ENCODE measurements around the gene CD37. TPM values are rescaled to one million over a fixed set of nuclear protein-coding genes. Genes with fewer than 3 reads are reported as not detected.

The CD37 gene, protein sequence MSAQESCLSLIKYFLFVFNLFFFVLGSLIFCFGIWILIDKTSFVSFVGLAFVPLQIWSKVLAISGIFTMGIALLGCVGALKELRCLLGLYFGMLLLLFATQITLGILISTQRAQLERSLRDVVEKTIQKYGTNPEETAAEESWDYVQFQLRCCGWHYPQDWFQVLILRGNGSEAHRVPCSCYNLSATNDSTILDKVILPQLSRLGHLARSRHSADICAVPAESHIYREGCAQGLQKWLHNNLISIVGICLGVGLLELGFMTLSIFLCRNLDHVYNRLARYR
- total RNA-seq (1,880 and 1,998 TPM in 2 replicates), polyA plus RNA-seq (1,422 and 2,188 TPM in 2 replicates), polyA minus RNA-seq (1,235 and 1,691 TPM in 2 replicates)
- 832 TPM for total RNA-seq (2013)

DNA sequence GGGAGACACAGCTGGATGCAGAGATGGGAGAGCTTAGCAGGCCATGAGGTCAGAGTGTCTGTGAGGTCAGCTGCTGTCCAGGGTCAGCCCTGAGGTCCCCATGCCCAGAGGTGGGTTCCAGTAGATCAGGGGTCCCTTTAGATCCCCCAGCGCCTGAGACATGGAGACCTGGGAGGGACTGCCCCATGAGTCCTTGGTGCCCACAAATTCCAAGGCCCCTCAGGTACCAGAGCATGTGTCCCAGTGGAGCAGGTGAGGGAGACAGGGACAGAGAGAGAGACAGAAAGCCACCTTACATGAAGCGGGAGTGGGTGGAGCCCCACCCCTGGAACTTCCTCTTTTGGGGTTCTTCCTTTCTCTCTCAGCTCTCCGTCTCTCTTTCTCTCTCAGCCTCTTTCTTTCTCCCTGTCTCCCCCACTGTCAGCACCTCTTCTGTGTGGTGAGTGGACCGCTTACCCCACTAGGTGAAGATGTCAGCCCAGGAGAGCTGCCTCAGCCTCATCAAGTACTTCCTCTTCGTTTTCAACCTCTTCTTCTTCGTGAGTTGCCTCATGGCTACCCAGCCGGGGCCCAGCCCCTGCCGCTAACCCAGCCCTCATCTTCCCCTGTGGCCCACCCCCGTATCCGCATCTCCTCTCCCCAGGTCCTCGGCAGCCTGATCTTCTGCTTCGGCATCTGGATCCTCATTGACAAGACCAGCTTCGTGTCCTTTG lies at the start of gene CD37:
Gene CD37 (plus strand): TSS at position 336 of the 713 bp plus-strand sequence. CDS start 135 bp downstream, at position 471.
- Histone ChIP-seq H3K9me3 (ENCODE audit: control extremely low read depth in 1 of 3, control insufficient read depth in 2 of 3, insufficient read depth in 1 of 3, low read length in 2 of 3) (peaks cover 0 to 28% (median 15%) of the 10 kb centered on the region in 3 donors), H2AFZ (ENCODE audit: insufficient read depth, low read depth, low read length, poor library complexity, severe bottlenecking) (peak within 1 kb of the TSS; percentile 55), H3K79me2 (ENCODE audit: control insufficient read depth, insufficient read depth, low read length) (peaks cover 78% of the 10 kb centered on the region), H3K4me1 (ENCODE audit: control insufficient read depth in 2 of 2, insufficient read depth in 2 of 2, low read length in 2 of 2) (peaks cover 78 to 89% of the 10 kb centered on the region in 2 donors), H3K27me3 (replicated peaks in 1 of 4; ENCODE audit: control extremely low read depth in 1 of 4, control insufficient read depth in 3 of 4, insufficient read depth in 4 of 4, low read length in 3 of 4) (no peaks in the 10 kb centered on the region), H4K20me1 (ENCODE audit: control insufficient read depth, insufficient read depth, low read length, poor library complexity, severe bottlenecking) (peaks cover 47% of the 10 kb centered on the region), H3K36me3 (replicated peaks in 1 of 2; ENCODE audit: control extremely low read depth in 1 of 2, control insufficient read depth in 1 of 2, extremely low read depth in 1 of 2, insufficient read depth in 2 of 2, low read length in 1 of 2) (peaks cover 0 to 52% of the 10 kb centered on the region in 2 experiments), H3K4me3 (ENCODE audit: control extremely low read depth in 1 of 5, extremely low read depth in 1 of 5, insufficient read depth in 1 of 5, low read depth in 2 of 5, low read length in 4 of 5) (peak within 1 kb of the TSS; percentile 83 to 98 (median 97)), H3K4me2 (replicated peaks; ENCODE audit: low read depth, low read length, poor library complexity, severe bottlenecking) (peak within 1 kb of the TSS; percentile 100), H3K9ac (ENCODE audit: low read length) (peak within 1 kb of the TSS; percentile 89), H3K27ac (ENCODE audit: low read length in 2 of 2) (peak within 1 kb of the TSS; percentile 93 to 98)
- peak; percentile 21 for ATAC-seq (ENCODE audit: low read depth)
- 0% methylated on average over 8 of the region's 13 CpGs for WGBS (ENCODE audit: insufficient coverage)
- POLR2A ChIA-PET, result interaction anchor here (0.6 to 3.5 kb wide), 14 partner anchors 11 to 135 kb away, joined by 3 to 59 read pairs (median 8); partner anchors contain the start of genes ALDH16A1, PIH1D1, SLC6A16 and TEAD2
- peaks cover 78% of the 10 kb centered on the region for H3K4me1 Mint-ChIP-seq
- DNase-seq, result peak; percentile 89
- intact Hi-C loops (cut with micrococcal nuclease), result loop anchor here (2.0 kb wide), 2 partner anchors 34 to 56 kb away; no protein-coding TSS in a partner anchor
- peak within 1 kb of the TSS; percentile 99 for H3K27ac Mint-ChIP-seq
- no peaks in the 10 kb centered on the region for H3K9me3 Mint-ChIP-seq (ENCODE audit: insufficient read depth)
- peak within 1 kb of the TSS; percentile 100 for H3K4me3 Mint-ChIP-seq
- no peaks in the 10 kb centered on the region for H3K27me3 Mint-ChIP-seq
- TF ChIP-seq, protein P1, sequence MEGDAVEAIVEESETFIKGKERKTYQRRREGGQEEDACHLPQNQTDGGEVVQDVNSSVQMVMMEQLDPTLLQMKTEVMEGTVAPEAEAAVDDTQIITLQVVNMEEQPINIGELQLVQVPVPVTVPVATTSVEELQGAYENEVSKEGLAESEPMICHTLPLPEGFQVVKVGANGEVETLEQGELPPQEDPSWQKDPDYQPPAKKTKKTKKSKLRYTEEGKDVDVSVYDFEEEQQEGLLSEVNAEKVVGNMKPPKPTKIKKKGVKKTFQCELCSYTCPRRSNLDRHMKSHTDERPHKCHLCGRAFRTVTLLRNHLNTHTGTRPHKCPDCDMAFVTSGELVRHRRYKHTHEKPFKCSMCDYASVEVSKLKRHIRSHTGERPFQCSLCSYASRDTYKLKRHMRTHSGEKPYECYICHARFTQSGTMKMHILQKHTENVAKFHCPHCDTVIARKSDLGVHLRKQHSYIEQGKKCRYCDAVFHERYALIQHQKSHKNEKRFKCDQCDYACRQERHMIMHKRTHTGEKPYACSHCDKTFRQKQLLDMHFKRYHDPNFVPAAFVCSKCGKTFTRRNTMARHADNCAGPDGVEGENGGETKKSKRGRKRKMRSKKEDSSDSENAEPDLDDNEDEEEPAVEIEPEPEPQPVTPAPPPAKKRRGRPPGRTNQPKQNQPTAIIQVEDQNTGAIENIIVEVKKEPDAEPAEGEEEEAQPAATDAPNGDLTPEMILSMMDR (IDR thresholded peaks at IDR 0.05), result no peak
- TF ChIP-seq EZH2 (IDR thresholded peaks at IDR 0.05; ENCODE audit: borderline replicate concordance, insufficient read depth, low read depth, low read length, poor library complexity, severe bottlenecking), result no peak
- CTCF ChIA-PET, result interaction anchor here (0.6 to 5.5 kb wide), 11 partner anchors 10 to 204 kb away, joined by 3 to 39 read pairs (median 4); partner anchors contain the start of gene SLC6A16
